GM21737 (cell line): ENCODE data around the gene FRMPD1.
"Not testable (repeated sequence)": the region's sequence is repeated elsewhere in the genome, so short reads cannot be mapped to it uniquely, and the experiment has no call there.

Source experiments
- ATAC-seq: cut with Tn5 transposase; IDR thresholded peaks from one replicate; pipeline ENCODE4 v1.9.1; 2021; ENCODE audit warnings: mild to moderate bottlenecking, moderate library complexity; ENCODE audit not compliant: unreplicated experiment

FRMPD1 gene

DNA sequence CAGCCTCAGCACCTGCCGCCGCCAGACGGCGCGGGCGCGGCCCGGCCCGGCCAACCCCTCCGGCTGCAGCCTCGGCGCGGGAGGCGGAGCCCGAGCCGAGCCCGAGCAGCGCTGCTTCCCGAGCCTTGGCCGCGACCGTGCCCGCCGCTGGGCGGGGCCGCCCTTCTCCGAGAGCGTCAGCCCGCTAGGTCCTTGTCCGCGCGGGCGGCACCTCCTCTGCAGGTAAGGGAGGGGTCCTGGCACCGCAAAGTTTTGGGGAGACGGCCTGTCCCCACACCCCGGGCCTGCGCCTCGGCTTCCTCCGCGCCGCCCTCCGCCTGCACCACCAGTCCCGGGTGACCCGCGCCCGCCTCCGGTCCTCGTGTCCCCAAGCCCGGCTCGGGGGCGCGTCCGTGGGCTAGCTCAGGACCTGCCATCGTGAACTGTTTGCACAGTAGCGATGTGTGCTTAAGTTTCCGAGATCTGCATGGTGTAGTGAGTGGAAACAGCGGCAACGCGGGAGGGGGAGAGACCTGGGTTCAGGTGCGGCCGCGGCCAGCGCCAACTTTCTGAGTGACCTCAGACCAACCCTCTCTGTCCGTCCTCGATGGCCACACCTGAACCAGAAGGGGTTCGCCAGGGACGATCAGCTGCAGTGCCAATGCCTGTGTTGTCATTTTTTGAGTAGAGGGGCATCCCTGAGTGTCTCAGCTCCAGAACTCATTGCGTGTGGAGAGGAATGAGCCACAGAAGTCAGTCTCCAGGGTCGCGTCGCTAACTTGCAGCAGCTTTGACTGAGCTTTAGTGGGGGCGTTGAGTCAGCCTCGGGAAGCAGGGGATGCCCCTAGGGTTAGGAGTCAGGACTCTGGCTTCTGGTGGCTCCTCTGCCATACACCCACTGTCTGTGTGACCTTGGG lies at the start of gene FRMPD1:
TSS of gene FRMPD1 (plus strand) at position 82 of the 896 bp plus-strand sequence. CDS start 41,688 bp downstream, outside the sequence.
- peak; percentile 80 for ATAC-seq

- ATAC-seq: not testable (repeated sequence)
These were observed 48.7 kb upstream of the FRMPD1 start for GRCh38 chr9:37602061-37602460.

DNA sequence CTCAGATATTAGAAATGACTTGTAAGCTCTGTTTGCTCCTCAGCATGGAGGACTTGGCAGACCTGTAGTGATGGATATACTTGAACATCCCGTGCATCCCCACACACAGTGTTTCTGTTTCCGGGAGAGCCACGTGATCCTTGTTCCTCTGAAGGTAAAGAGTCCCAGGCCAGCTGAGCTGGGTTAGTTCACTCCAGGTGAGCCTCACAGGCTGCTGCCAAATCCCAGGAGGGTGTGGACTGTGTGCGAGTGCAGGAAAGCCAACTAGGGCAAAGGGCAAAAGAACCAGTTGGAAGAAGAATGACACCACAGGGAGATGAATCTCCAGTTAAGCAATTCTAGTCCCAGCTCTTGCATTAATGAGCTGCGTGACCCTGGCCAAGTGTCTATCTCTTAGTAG lies 47.9 kb upstream of the FRMPD1 start:
- ATAC-seq: no peak

DNA sequence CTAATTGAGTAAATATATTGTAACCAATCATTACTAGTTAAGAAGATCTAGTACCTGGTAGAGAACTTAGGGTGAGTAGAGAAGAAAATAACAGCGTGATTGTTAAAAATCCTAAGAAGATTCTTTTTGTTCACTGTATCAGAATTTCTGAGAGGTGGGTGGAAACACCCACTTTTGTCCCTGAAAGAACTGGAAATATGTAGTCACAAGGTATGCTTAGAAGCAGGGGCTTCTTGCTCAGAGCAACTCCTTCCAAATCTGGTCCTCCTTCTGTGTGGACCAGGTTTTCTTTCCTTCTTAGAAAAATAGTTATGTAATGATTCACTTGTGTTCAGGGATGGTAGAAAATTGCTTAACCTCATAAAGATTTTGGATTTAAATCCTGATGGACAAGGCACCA lies 46.5 kb upstream of the FRMPD1 start:
- no peak for ATAC-seq

DNA sequence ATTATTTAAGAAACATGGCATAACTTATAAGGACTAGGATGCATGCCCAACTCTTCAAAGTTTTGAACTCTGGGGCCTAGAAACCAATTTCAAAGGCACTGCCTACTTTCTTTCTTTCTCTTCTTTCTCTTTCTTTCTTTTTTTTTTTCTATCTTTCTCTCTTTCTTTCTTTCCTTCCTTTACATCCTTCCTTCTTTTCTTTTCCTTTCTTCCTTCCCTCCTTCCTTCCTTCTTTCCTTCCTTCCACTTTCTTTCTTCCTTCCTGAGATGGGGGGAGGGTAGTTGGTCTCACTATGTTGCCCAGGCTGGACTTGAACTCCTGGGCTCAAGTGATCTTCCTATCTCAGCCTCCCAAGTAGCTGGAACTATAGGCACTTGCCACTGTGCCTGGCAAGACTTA lies 42.5 kb upstream of the FRMPD1 start:
- no peak for ATAC-seq

GRCh38 chr9:37609735-37610397 lies 40.9 kb upstream of the FRMPD1 start:
- no peak for ATAC-seq

DNA sequence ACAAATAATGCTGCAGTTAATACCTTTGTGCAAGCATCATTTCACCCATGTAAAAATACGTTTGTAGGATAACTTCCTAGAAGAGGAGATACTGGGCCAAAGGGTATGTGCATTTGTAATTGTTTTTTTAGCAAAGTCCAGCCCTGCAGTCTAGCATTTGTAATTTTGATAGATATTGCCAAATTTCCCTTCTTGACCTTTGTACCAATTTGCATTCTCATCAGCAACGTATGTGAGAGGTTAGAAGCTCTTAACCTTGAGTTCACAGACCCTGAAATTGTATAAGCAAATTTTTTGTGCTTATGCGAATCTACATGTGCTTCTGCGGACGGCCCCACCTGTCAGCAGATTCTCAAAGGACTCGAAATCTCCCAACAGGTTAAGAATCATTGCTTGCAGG lies 39.7 kb upstream of the FRMPD1 start:
- ATAC-seq: no peak

DNA sequence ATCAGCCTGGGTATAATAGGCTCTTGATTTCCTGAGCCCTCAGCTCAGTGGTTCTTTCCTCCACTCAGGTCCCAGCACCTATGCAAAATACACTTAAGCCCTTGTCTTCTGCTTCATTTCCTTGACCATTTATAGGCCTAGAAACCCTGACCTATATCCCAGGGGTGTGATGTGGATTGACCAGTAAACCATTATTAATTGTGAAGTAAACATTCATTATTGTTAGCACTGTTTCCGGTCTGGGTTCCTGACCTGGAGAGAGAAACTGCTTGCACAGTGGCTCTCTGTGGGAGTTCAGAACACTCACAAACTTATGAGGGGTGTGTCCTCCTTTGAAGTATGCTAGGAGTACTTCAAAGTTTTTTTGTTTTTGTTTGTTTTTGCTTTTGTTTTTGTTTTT lies 38.8 kb upstream of the FRMPD1 start:
- no peak for ATAC-seq

GRCh38 chr9:37617161-37617560 lies 33.6 kb upstream of the FRMPD1 start:
- no peak for ATAC-seq

DNA sequence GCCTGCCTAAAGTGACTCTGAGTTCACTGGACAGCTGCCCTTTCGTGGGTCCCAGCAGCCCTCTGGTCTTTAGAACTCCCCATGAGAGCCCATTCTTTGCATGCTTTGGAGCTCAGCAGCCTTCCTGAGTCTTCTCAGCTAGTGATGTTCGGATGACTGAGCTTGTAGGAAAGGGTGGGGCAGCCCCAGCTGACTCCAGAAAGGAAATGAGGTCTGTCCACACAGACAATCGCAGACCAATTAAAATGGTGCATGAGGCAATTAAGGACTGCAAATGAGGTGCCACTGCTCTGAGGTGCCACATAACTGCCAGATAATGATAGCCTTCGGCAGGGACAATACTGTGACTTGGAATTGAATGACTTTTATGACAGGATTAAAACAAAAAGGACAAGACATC lies 32.9 kb upstream of the FRMPD1 start:
- ATAC-seq: no peak

GRCh38 chr9:37618817-37619216 lies 31.9 kb upstream of the FRMPD1 start:
- no peak for ATAC-seq

- no peak for ATAC-seq
These were observed 30.9 kb upstream of the FRMPD1 start for GRCh38 chr9:37619806-37620205.

DNA sequence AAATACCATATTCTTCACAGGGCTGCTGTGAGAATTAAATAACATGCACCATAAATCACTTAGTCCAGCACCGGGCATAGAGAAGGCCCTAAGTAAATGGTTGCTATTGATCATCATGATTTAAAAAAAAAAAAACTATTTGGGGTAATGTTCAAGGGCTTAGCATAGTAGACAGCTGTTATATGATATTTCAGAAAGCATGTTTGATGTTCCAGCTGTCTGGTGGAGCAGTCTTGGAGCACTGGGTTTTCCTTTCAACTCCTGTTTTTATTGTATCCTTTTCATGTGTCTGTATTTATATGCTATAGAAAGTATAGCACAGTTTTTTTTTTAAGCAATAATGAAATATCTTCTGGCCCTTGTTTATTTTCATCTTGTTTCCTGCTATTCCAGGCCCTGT lies 30.4 kb upstream of the FRMPD1 start:
- ATAC-seq: no peak

GRCh38 chr9:37621273-37622121 lies 29.3 kb upstream of the FRMPD1 start:
- no peak for ATAC-seq

DNA sequence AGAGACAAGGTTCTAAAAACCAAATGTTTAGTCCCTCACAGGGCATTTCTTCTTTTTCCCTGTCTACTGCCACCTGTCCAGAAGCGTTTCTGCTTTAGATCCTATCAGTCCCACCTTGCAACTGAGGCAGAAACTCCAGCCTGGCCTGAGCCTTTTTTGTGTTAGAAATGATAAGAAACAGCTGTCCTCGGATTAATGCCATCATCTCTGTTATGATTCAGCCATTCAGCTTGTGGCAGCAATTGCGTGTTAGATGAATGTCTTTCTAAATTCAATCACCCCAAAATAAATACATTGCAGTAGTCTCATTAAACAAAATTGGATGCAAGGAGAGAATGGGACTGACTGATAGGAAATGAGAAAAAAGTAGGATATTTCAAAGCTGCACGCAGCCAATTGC lies 28.3 kb upstream of the FRMPD1 start:
- ATAC-seq: no peak

DNA sequence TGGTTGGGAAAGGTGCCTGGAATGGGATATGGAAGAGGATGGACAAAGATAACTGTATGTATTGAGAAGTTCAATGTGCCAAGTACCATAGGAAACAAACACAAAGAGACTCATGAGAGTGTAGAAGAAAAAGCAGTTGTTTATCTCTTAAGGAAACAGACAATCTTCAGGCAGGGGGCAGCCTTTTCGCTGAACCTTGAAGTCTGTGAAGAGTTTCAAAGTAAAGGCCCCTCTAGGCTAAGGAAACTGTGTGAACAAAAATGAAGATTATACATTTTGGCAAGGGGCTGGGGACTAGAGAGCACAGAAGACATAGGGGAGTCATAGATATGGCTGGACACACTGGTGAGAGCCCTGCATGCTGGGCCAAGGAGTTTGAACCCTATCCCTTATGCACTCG lies 27.5 kb upstream of the FRMPD1 start:
- no peak for ATAC-seq

GRCh38 chr9:37624073-37624472 lies 26.7 kb upstream of the FRMPD1 start:
- ATAC-seq: no peak

DNA sequence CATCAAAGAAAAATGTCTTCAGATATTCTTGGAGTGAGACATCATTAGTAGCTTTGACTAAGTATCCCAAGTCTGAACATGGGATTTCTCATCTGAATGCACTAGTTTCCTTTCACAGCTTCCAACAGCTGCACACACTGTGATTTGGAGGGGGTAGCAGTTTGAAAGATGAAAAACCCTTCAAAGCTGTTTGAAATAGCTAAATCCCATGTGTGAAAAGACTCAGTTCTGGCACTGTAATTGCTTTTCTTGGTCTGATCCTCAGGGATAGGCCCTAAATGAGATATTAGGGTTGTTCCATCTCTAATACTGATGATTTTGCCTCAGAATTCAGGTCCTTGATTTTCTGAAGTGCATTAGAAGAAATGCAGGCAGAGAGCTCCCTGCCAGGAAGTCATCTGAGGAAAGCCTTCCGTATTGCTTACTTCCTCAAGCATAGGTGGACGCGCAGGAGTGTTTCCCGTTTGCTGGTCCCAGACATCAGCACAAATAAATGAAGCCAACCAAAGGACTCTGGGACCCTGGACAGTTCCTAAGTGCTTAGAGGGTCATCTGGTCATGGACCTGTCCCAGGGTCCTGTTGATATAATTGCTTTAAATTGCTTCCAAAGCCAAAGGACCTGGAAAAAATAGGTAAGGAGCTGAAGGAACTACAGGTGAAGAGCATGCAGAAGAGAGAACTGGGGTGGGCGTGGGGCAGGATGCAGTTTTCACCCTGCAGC lies 25.6 kb upstream of the FRMPD1 start:
- ATAC-seq: no peak

- no peak for ATAC-seq
These were observed 25.0 kb upstream of the FRMPD1 start for GRCh38 chr9:37625758-37626147.

DNA sequence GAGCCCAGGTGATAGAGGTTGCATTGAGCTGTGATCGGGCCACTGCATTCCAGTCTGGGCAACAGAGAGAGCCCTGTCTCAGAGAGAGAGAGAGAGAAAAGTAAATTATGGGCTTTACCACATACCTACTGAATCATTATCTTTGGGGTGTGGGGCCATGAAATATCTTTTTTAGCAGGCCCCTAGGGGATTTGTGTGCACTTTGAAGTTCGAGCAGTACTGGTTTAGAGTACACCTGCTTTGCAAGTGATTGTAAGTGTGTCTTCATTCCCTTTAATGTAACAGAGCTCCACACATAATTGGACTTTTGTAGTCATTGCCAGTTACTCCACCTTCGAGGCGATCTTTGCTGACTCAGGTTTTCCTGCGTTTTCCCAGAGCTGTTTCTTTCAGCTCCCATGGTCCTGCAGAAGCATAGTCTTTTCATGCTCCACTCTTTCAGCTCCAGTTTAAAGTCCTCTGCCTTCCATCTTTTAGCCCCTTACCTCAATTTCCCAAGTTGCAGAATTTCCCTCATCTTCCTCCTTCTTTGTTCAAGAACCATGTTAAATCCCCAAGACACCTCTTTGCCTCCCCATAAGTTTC lies 24.0 kb upstream of the FRMPD1 start:
- ATAC-seq: no peak
